Neural progenitor cell (in vitro differentiated cells): ENCODE measurements around the gene CNTD1. TPM values are rescaled to one million over a fixed set of nuclear protein-coding genes. Genes with fewer than 3 reads are reported as not detected.

ENCODE experiments used
- DNase-seq: peaks from one replicate; pipeline ENCODE4 v3.0.0-alpha.2; 2016; ENCODE audit warnings: low spot score
- H2AFZ ChIP-seq: fragments of 200-600 bp; sonication (generic); replicated peaks from 2 replicates; pipeline ENCODE4 v1.6.1; 2016; ENCODE audit warnings: antibody characterized with exemption
- H3F3A ChIP-seq: fragments of 200-600 bp; sonication (generic); 2 replicates; pipeline ENCODE4 v1.6.1; 2016; ENCODE audit warnings: antibody characterized with exemption, low read depth
- H3K27ac ChIP-seq: fragments of 200-600 bp; sonication (generic); 2 replicates; pipeline ENCODE4 v1.5.1; 2016; ENCODE audit warnings: mild to moderate bottlenecking
- H3K27me3 ChIP-seq: fragments of 200-600 bp; sonication (generic); 2 replicates; pipeline ENCODE4 v1.6.1; 2016; ENCODE audit warnings: mild to moderate bottlenecking, moderate library complexity
- H3K36me3 ChIP-seq: fragments of 200-600 bp; sonication (generic); 2 replicates; pipeline ENCODE4 v1.5.1; 2016
- H3K4me1 ChIP-seq: fragments of 200-600 bp; sonication (generic); 2 replicates; pipeline ENCODE4 v1.6.1; 2016; ENCODE audit warnings: mixed run types
- H3K4me2 ChIP-seq: fragments of 200-600 bp; sonication (generic); 2 replicates; pipeline ENCODE4 v1.6.1; 2016
- H3K4me3 ChIP-seq: fragments of 200-600 bp; sonication (generic); 2 replicates; pipeline ENCODE4 v1.5.1; 2016
- H3K79me2 ChIP-seq: fragments of 200-600 bp; sonication (generic); 2 replicates; pipeline ENCODE4 v1.6.1; 2016; ENCODE audit warnings: low read depth
- H3K9ac ChIP-seq: fragments of 200-600 bp; sonication (generic); 2 replicates; pipeline ENCODE4 v1.6.1; 2016
- H3K9me3 ChIP-seq: fragments of 200-600 bp; sonication (generic); 2 replicates; pipeline ENCODE4 v1.5.1; 2016; ENCODE audit warnings: low read depth
- H4K20me1 ChIP-seq: fragments of 200-600 bp; sonication (generic); 2 replicates; pipeline ENCODE4 v1.6.1; 2016; ENCODE audit warnings: low read depth
- H3K27ac Mint-ChIP-seq: 3 replicates; pipeline ENCODE4 v1.8.0; 2021; ENCODE audit warnings: mixed read lengths
- H3K27me3 Mint-ChIP-seq: 2 replicates; pipeline ENCODE4 v1.8.0; 2022; ENCODE audit warnings: low read depth, mild to moderate bottlenecking, inconsistent platforms, moderate library complexity, mixed read lengths; ENCODE audit not compliant: insufficient read depth
- H3K36me3 Mint-ChIP-seq: 3 replicates; pipeline ENCODE4 v1.8.0; 2021; ENCODE audit warnings: mixed read lengths
- H3K4me1 Mint-ChIP-seq: 3 replicates; pipeline ENCODE4 v1.8.0; 2021; ENCODE audit warnings: mixed read lengths
- H3K4me3 Mint-ChIP-seq: 3 replicates; pipeline ENCODE4 v1.8.0; 2021; ENCODE audit warnings: mild to moderate bottlenecking, moderate library complexity, mixed read lengths
- H3K9me3 Mint-ChIP-seq: 3 replicates; pipeline ENCODE4 v1.8.0; 2020; ENCODE audit warnings: mixed read lengths
- EZH2 ChIP-seq: fragments of 200-600 bp; sonication (generic); IDR thresholded peaks from 2 replicates; pipeline ENCODE4 v1.6.1; 2017; ENCODE audit warnings: antibody characterized with exemption, mild to moderate bottlenecking, moderate library complexity
- EZH2phosphoT487 ChIP-seq: fragments of 200-600 bp; sonication (generic); IDR thresholded peaks from 2 replicates; pipeline ENCODE4 v1.6.1; 2017; ENCODE audit warnings: antibody characterized with exemption
- total RNA-seq: library from RNA; depleted of rRNA; stranded (reverse); fragments of >200 nt; gene quantifications from 2 replicates; pipeline ENCODE4 v1.2.3, GENCODE V29; 2015; ENCODE audit warnings: low replicate concordance
- TF ChIP-seq, protein P1 (sequence below): fragments of 200-600 bp; sonication (generic); IDR thresholded peaks from 2 replicates; pipeline ENCODE4 v1.5.1; 2017; ENCODE audit warnings: antibody characterized with exemption, mild to moderate bottlenecking

Gene CNTD1
- total RNA-seq, 1 donor from 2014 or later = not detected

GRCh38 chr17:42844761-42845555 is 46.3 kb downstream of the CNTD1 start:
- Histone ChIP-seq H3K9ac (no peak overlapping the region), H3K4me1 (no peaks in the 10 kb centered on the region), H3K27ac (no peak overlapping the region), H3K4me3 (no peak overlapping the region), H3F3A (peaks cover 22% of the 10 kb centered on the region), H3K4me2 (no peak overlapping the region), H3K9me3 (no peaks in the 10 kb centered on the region), H2AFZ (no peak overlapping the region), H3K36me3 (no peaks in the 10 kb centered on the region), H3K27me3 (no peaks in the 10 kb centered on the region), H4K20me1 (no peaks in the 10 kb centered on the region), H3K79me2 (no peaks in the 10 kb centered on the region)
- Mint-ChIP-seq H3K27ac (no peak overlapping the region), H3K36me3 (peaks cover 5% of the 10 kb centered on the region), H3K9me3 (no peaks in the 10 kb centered on the region), H3K4me3 (no peak overlapping the region), H3K27me3 (peaks cover 4% of the 10 kb centered on the region), H3K4me1 (no peaks in the 10 kb centered on the region)
- TF ChIP-seq EZH2 = no peak
- TF ChIP-seq, protein P1, sequence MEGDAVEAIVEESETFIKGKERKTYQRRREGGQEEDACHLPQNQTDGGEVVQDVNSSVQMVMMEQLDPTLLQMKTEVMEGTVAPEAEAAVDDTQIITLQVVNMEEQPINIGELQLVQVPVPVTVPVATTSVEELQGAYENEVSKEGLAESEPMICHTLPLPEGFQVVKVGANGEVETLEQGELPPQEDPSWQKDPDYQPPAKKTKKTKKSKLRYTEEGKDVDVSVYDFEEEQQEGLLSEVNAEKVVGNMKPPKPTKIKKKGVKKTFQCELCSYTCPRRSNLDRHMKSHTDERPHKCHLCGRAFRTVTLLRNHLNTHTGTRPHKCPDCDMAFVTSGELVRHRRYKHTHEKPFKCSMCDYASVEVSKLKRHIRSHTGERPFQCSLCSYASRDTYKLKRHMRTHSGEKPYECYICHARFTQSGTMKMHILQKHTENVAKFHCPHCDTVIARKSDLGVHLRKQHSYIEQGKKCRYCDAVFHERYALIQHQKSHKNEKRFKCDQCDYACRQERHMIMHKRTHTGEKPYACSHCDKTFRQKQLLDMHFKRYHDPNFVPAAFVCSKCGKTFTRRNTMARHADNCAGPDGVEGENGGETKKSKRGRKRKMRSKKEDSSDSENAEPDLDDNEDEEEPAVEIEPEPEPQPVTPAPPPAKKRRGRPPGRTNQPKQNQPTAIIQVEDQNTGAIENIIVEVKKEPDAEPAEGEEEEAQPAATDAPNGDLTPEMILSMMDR = no peak
- no peak for TF ChIP-seq EZH2phosphoT487
- no peak for DNase-seq

DNA sequence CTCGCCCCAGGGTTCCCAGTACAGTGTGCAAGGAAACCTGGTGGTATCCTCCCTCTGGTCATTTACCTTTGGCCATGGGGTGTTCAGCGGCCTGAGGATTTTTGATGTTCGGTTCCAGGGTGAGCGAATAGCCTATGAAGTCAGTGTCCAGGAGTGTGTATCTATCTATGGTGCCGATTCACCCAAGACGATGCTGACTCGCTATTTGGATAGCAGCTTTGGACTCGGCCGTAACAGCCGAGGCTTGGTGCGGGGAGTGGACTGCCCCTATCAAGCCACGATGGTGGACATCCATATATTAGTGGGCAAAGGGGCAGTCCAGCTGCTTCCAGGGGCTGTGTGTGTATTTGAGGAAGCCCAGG is 46.9 kb downstream of the CNTD1 start:
- TF ChIP-seq, protein P1 = no peak
- TF ChIP-seq EZH2phosphoT487 (no peak), EZH2 (no peak)
- Histone ChIP-seq H3K4me3 (no peak overlapping the region), H3K79me2 (no peaks in the 10 kb centered on the region), H3K9ac (no peak overlapping the region), H3K36me3 (no peaks in the 10 kb centered on the region), H3K9me3 (no peaks in the 10 kb centered on the region), H3K27me3 (no peaks in the 10 kb centered on the region), H4K20me1 (no peaks in the 10 kb centered on the region), H2AFZ (no peak overlapping the region), H3K4me2 (no peak overlapping the region), H3F3A (peaks cover 22% of the 10 kb centered on the region), H3K27ac (no peak overlapping the region), H3K4me1 (no peaks in the 10 kb centered on the region)
- no peaks in the 10 kb centered on the region for H3K4me1 Mint-ChIP-seq
- H3K9me3 Mint-ChIP-seq = no peaks in the 10 kb centered on the region
- no peak overlapping the region for H3K27ac Mint-ChIP-seq
- peaks cover 5% of the 10 kb centered on the region for H3K36me3 Mint-ChIP-seq
- no peak for DNase-seq
- H3K4me3 Mint-ChIP-seq = no peak overlapping the region
- H3K27me3 Mint-ChIP-seq = peaks cover 5% of the 10 kb centered on the region

DNA sequence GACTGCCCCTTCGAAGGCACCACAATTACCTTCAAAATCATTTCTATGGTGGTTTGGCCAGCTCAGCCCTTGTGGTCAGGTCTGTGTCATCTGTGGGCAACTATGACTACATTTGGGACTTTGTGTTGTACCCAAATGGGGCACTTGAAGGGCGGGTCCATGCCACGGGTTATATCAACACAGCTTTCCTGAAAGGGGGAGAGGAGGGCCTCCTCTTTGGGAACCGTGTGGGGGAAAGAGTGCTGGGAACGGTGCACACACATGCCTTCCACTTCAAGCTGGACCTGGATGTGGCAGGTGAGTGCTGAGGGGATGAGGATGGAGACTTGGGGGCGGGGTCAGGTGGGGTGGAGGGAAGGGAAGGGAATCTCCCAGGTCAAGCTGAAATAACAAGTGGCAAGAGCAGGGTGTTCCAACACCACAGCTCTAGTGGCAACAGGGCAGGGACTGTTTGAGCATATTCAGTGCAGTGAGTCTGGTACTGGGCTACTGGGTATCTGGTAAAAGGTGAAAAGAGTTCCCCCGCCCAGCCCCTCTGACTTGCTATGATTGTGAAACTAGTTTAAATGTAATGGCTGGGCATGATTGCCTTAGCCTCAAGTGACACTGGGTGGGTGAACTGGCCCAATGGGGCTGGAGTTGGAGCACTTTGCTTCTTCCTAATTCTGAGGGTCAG is 47.4 kb downstream of the CNTD1 start:
- Histone ChIP-seq H3K27ac (no peak overlapping the region), H3K79me2 (no peaks in the 10 kb centered on the region), H3K27me3 (no peaks in the 10 kb centered on the region), H3F3A (peaks cover 22% of the 10 kb centered on the region), H4K20me1 (no peaks in the 10 kb centered on the region), H3K4me1 (no peaks in the 10 kb centered on the region), H3K4me3 (no peak overlapping the region), H3K36me3 (no peaks in the 10 kb centered on the region), H3K9me3 (no peaks in the 10 kb centered on the region), H2AFZ (no peak overlapping the region), H3K9ac (no peak overlapping the region), H3K4me2 (no peak overlapping the region)
- DNase-seq = no peak
- Mint-ChIP-seq H3K9me3 (no peaks in the 10 kb centered on the region), H3K27me3 (peaks cover 5% of the 10 kb centered on the region), H3K36me3 (peaks cover 5% of the 10 kb centered on the region), H3K27ac (no peak overlapping the region), H3K4me1 (no peaks in the 10 kb centered on the region), H3K4me3 (no peak overlapping the region)
- no peak for TF ChIP-seq EZH2phosphoT487
- TF ChIP-seq, protein P1 = no peak
- no peak for TF ChIP-seq EZH2
